NCI-H526 (cell line): Measurements from ENCODE around the gene SUSD5.
"Not testable (repeated sequence)": the region's sequence is repeated elsewhere in the genome, so short reads cannot be mapped to it uniquely, and the experiment has no call there.

Experiments
- DNase-seq, 2 experiments: peaks; one replicate each; lab custom pipeline; 2025; lab: John Stamatoyannopoulos, UW

SUSD5 gene

DNA sequence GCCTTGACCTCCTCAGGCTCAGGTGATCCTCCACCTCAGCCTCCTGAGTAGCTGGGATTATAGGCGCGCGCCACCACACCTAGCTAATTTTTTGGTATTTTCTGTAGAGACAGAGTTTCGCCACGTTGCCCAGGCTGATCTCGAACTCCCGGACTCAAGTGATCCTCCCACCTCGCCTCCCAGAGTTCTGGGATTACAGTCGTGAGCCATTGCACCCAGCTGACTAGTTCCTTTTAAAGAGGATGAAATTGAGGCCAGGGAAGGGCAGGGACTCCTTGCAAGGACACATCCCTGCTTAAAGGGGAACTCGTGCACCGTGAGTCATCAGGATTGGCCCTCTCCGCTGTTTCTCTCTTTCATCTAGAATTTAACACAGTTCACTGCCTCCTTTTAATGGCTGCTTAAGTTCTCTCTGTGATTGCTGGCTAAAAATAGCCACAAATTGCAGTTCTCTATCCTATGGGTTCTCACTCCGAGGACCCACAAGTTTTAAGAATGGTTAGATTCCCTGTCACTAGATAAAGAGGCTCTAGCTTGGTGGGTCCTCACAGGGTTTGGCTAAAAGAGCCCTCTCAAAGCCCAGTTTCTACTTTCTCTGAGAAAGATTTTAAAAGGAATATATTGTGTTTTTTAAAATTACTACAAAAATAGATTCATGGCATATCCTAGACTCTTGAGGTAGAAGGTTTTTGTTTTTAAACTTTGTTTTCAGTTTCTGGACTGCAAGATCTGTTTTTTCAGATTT, 103.4 kb downstream of the SUSD5 start:
- DNase-seq, result no peak

DNA sequence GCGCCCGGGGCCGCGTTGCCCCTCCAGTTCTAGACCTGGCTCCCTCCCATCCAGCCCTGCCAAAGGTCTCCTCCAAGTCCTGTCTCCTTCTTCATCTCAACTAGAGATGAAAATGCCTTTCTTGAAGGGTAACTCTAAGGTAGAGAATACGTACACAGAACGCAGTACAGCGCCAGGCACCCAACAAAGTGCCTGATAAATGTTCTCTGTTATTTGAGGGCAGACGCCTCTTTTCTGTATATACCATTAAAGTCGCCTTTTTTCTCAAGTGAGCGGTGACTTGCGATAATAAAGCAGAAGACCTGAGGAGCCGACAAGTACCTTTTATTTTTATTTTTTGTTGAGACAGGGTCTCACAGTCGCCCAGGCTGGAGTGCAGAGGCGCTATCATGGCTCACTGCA, 104.0 kb downstream of the SUSD5 start:
- no peak for DNase-seq

- DNase-seq, result peak; percentile 68 to 91
Measured at GRCh38 chr3:33113772-33114621, 104.6 kb downstream of the SUSD5 start, which contains the start of gene CRTAP. Gene CRTAP, plus strand, starts transcription at chr3:33114014. Its CDS starts 64 bp downstream, at chr3:33114078.

DNA sequence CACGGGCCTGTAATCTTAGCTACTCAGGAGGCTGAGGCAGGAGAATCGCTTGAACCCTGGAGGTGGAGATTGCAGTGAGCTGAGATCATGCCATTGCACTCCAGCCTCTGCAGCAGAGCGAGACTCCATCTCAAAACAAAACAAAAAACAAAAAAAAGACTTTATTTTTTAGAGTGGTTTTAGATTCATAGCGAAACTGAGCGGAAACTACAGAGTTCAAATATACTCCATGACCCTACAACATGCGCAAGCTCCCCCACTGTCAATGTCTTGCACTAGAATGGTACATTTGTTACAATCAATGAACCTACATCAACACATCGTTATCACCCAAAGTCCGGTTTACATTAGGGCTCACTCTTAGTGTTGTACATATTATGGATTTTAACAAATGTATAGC, 107.0 kb downstream of the SUSD5 start:
- no peak for DNase-seq

GRCh38 chr3:33106854-33107253, 111.8 kb downstream of the SUSD5 start:
- not testable (repeated sequence) for DNase-seq

GRCh38 chr3:33105341-33105948, 113.2 kb downstream of the SUSD5 start:
- no peak for DNase-seq

GRCh38 chr3:33104803-33105202, 113.8 kb downstream of the SUSD5 start:
- no peak for DNase-seq

DNA sequence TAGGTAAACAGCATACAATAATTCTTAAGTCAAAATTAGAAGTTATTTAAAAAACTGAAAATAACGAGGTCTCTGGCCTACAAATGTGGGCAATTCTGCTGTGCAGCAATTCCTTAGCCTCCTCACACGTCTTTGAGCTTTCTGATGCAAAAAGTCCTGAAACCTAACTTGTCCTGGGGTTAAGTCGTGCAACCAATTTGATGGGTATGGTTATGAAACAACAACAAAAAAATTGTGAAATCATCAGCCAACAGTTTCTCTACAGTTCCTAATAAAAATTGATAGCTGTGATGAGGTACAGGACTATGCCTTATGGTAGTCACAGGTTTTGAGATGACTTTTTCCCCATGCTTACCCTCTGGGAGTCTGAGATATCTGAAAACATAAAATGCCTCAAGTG, 115.1 kb downstream of the SUSD5 start:
- no peak for DNase-seq

DNA sequence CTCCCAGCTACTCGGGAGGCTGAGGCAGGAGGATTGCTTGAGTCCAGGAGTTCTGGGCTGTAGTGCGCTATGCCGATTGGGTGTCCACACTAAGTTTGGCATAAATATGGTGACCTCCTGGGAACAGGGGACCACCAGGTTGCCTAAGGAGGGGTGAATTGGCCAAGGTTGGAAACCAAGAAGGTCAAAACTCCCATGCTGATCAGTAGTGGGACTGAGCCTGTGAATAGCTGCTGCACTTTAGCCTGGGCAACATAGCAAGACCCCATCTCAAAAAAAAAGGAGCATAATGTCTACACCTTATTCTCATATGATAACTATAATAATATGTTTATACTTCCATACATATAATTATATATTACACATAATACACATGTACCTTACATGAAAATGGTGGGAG, 115.6 kb downstream of the SUSD5 start:
- no peak for DNase-seq

DNA sequence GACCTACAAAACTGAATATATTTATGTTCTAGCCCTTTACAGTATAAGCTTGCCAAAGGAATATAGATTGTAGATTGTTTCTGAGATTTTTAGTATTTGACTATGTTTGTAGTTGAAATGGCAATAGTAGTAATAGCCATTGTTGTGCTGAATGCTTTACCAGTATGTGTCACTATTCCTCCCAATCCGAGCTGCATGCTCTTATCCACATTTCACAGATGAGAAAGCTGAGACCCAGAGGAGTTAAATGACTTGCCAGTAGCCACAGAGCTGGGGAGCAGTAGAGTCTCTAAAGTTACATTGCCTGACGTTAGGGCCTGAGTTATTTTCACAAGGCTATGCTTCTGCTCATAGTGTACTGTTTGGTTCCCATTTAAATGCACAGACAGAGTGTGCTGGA, 118.4 kb downstream of the SUSD5 start:
- DNase-seq, result no peak
